Measurements from ENCODE around the gene NKX1-1.

NKX1-1 gene

GRCh38 chr4:1368421-1369090, 37.7 kb downstream of the NKX1-1 start:
- no peak overlapping the region for H3K4me3 ChIP-seq (ENCODE audit: low read depth, low read length)
- no peak for TF ChIP-seq CTCF (IDR thresholded peaks at IDR 0.05; ENCODE audit: low read depth, low read length)
- in situ Hi-C loops (cut with HindIII; ENCODE audit: low sequenced_read_pairs): no loop called here
- no peak for DNase-seq (ENCODE audit: low read depth, low spot score)

DNA sequence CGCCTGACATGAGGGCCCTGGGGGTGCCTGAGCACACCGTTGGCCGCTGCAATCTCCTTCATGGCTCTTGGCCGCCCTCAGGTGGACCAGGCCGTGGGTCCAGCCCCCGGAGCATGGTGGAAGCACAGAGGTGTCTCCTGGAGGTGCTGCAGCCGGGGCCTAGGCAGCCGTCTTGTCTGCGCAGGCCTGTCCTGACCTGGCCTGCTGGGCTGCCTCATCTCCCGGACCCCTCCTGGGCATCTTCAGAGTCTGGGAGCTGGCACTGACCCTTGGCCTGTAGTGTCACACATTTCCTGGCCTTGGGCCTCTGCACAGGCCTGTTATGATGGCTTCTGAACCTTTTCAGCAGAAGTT, 38.3 kb downstream of the NKX1-1 start:
- no peak for DNase-seq (ENCODE audit: low read depth, low spot score)
- in situ Hi-C loops (cut with HindIII; ENCODE audit: low sequenced_read_pairs): no loop called here
- no peak overlapping the region for H3K4me3 ChIP-seq (ENCODE audit: low read depth, low read length)
- TF ChIP-seq CTCF (IDR thresholded peaks at IDR 0.05; ENCODE audit: low read depth, low read length): no peak

DNA sequence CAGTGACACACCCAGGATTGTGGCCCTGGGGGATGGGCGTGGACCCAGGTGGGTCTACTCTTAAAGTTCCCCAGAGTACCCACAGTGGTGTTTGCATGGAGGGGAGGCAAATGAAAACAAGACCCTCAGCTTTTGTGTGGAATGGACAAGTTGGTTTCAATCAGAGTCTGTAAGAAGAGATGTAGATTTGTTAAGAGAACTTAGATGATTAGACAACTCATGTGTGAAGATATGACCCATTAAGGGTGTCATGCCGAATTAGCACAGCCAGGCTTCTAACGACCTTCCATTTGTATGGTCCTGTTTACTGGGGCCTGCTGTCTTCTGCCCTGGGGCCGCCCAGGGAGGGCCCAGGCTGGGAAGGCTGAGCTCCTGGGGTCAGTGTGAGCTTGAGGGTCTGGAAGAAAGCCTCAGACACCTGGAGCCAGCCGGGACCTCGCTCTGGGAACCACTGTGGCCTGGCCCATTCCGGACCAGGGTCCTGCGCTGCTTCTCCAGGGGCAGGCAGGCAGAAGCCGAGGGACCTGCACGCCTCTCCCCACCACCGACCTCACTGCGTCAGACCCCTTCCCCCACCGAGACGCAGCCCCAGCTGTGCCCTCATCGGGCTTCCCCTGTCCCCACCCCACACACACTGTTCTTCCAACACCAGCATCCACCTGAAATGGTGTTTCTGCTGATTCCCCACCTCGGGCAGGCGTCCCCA, 38.9 kb downstream of the NKX1-1 start:
- no peak for DNase-seq (ENCODE audit: low read depth, low spot score)
- no peak for TF ChIP-seq CTCF (IDR thresholded peaks at IDR 0.05; ENCODE audit: low read depth, low read length)
- no peak overlapping the region for H3K4me3 ChIP-seq (ENCODE audit: low read depth, low read length)
- in situ Hi-C loops (cut with HindIII; ENCODE audit: low sequenced_read_pairs): no loop called here

DNA sequence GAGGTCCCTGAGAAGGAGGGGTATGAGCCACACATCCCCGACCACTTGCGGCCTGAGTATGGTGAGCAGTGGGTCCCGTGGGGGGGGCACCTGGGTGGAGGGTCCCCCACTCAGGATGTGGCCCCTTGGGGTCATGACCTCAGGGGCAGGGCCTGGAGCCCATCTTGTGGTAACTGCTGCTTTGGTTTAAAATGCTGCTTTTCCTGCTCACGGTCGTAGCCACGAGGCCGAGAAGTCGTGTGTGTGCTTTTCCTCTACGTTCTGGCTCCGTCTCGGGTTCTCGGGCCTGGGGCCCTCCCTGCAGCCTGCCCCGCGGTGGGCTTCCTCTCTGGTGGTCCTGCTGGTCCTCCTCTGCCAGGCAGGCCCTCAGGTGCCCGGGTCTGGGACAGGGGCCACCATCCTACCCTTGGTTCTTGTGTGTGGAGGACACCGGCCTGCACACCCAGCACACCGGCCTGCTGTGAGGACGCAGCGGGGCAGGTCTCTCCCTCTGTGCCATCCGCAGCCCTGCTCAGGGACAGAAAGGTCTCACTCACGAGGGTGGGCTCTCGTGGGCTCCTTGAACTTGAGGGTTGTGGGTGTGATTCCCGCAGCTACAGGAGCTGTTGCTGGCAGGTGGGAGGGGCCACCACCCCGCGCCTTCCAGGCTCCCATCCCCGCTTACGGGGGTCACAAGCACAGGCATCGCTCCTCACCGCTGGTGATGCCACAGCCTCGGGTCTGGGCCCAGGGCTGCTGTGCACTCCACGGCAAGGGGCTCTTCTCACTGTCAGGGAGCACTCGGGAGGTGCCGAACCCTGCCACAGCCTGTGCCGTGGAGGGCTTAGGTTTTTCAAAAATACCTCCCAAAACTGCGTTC, 39.6 kb downstream of the NKX1-1 start:
- DNase-seq (ENCODE audit: low read depth, low spot score): no peak
- no peak for TF ChIP-seq CTCF (IDR thresholded peaks at IDR 0.05; ENCODE audit: low read depth, low read length)
- H3K4me3 ChIP-seq (ENCODE audit: low read depth, low read length): no peak overlapping the region
- in situ Hi-C loops (cut with HindIII; ENCODE audit: low sequenced_read_pairs): no loop called here

DNA sequence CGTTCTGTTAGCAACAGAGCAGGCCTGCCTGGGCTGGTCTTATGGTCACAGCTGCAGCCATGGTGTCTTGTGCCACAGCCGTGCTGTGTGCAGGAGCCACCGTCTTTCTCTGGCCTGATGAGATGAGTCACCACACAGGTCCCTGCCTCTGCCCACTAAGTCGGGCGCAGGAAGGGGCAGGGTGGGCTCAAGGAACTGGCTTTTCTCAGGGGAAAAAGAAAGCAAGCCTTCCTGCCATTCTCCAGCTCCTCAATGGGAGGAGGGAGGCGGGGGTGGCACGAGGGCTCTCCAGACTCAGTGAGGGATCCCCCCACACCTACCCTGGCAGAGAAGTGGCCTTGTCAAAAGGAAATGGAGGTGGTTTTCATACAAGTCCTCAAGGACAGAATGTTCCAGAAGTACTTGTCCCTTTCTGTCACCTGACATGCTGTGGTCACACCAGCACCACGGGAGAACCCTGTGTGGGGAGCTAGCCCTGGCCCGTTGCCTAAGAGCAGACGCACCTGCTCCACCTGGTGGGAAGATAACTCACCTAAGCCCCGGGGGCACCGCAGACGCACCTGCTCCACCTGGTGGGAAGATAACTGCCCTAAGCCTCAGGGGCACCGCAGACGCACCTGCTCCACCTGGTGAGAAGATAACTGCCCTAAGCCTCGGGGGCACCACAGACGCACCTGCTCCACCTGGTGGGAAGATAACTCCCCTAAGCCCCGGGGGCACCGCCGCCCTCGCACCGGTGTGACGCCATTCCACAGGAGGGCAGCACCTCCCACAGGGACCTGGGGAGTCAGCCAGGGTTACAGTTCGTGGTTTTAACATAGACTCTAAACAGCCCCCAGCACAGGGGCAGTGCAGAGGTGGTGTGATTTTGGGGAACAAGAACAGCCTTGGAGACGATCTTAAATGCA, 40.7 kb downstream of the NKX1-1 start:
- no peak for DNase-seq (ENCODE audit: low read depth, low spot score)
- no peak overlapping the region for H3K4me3 ChIP-seq (ENCODE audit: low read depth, low read length)
- in situ Hi-C loops (cut with HindIII; ENCODE audit: low sequenced_read_pairs): no loop called here
- TF ChIP-seq CTCF (IDR thresholded peaks at IDR 0.05; ENCODE audit: low read depth, low read length): no peak

GRCh38 chr4:1364748-1365147, 41.5 kb downstream of the NKX1-1 start:
- no peak for TF ChIP-seq CTCF (IDR thresholded peaks at IDR 0.05; ENCODE audit: low read depth, low read length)
- in situ Hi-C loops (cut with HindIII; ENCODE audit: low sequenced_read_pairs): no loop called here

More at GRCh38 chr4:1364748-1365147, 41.5 kb downstream of the NKX1-1 start:
- no peak overlapping the region for H3K4me3 ChIP-seq (ENCODE audit: low read depth, low read length)
- DNase-seq (ENCODE audit: low read depth, low spot score): no peak

Data from astrocyte of the spinal cord (primary cell).